A549 (cell line): Measurements from ENCODE around the gene CCKAR.

Experiments
- SREBF2 ChIP-seq: fragments of 450-650 bp; IDR thresholded peaks from 2 replicates; pipeline ENCODE4 v1.6.1; 2014; ENCODE audit warnings: mild to moderate bottlenecking, moderate library complexity
- TF ChIP-seq, protein P1 (sequence below): fragments of >200 bp; sonication (Bioruptor Twin); formaldehyde crosslinking; IDR thresholded peaks from 3 replicates; pipeline ENCODE4 v1.5.1; 2016
- TF ChIP-seq, protein P2 (sequence below): fragments of 250-450 bp; sonication (Bioruptor Pico); IDR thresholded peaks from 2 replicates; pipeline ENCODE4 v1.5.0; 2021; ENCODE audit warnings: mild to moderate bottlenecking, moderate library complexity, borderline replicate concordance

DNA sequence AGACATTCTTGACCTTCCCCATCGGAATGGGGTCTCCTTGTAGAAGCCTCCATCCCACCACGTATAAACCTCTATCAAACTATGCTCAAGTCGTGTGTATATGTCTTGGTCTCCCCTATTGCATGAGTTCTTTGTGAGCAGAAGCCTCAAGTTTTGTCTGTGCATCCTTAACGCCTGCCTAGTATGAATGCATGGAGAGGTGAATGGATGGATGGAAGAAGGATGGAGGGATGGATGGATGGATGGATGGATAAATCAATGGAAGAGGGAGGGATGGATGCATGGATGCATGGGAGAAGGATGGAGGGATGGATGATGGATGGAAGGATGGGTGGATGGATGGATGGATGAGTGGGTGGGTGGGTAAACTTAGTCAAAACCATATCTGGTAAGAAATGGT lies 17.0 kb upstream of the CCKAR start:
- TF ChIP-seq, protein P1, sequence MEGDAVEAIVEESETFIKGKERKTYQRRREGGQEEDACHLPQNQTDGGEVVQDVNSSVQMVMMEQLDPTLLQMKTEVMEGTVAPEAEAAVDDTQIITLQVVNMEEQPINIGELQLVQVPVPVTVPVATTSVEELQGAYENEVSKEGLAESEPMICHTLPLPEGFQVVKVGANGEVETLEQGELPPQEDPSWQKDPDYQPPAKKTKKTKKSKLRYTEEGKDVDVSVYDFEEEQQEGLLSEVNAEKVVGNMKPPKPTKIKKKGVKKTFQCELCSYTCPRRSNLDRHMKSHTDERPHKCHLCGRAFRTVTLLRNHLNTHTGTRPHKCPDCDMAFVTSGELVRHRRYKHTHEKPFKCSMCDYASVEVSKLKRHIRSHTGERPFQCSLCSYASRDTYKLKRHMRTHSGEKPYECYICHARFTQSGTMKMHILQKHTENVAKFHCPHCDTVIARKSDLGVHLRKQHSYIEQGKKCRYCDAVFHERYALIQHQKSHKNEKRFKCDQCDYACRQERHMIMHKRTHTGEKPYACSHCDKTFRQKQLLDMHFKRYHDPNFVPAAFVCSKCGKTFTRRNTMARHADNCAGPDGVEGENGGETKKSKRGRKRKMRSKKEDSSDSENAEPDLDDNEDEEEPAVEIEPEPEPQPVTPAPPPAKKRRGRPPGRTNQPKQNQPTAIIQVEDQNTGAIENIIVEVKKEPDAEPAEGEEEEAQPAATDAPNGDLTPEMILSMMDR, result no peak
- no peak for TF ChIP-seq SREBF2
- TF ChIP-seq, protein P2, sequence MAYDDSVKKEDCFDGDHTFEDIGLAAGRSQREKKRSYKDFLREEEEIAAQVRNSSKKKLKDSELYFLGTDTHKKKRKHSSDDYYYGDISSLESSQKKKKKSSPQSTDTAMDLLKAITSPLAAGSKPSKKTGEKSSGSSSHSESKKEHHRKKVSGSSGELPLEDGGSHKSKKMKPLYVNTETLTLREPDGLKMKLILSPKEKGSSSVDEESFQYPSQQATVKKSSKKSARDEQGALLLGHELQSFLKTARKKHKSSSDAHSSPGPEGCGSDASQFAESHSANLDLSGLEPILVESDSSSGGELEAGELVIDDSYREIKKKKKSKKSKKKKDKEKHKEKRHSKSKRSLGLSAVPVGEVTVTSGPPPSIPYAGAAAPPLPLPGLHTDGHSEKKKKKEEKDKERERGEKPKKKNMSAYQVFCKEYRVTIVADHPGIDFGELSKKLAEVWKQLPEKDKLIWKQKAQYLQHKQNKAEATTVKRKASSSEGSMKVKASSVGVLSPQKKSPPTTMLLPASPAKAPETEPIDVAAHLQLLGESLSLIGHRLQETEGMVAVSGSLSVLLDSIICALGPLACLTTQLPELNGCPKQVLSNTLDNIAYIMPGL, result no peak
